Stimulated activated CD8-positive, alpha-beta memory T cell treated with anti-CD3 and anti-CD28 coated beads, Interleukin-15, amount 100 ng/mL, for 48 hours (primary cell): ENCODE data around the gene POU2F3.

Source experiments
- DNase-seq, 2 donors: peaks; one replicate each; pipeline ENCODE4 v3.0.0-alpha.2; 2020; ENCODE audit warnings: low read depth in 2 of 2

POU2F3 gene

DNA sequence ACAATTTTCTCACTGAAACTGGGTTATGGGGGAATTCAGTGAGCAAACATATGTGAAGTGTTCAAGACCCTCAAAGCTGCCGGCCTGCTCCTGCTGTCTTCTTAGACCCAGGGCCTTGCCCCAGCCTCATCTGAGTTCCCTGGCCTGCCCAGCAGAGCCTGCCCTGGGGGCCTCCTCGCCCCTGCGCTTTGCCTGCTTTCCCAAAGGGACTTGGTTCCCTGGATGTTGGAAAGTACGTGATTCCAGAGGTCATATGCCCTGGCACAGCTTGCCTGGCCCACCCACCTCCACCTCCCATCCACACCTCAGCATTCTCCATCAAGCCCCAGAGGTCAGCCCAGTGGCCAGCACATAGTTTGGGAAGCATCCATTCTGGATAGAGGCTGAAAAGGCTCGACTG is 13.7 kb upstream of the POU2F3 start:
- DNase-seq, result no peak

DNA sequence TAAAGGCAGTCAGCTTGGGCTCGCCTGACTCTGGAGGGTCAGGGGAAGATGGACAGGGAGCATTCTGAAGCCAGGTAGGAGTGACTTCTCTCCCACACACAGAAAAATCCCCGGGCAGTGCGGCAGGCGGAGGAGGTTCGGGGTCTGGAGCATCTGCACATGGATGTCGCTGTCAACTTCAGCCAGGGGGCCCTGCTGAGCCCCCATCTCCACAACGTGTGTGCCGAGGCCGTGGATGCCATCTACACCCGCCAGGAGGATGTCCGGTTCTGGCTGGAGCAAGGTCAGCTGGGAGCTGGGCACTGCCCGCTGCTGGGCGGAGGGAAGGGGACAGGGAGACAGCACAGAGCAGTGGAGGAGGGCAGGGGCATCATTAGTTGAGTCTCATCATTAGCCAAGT is 13.2 kb upstream of the POU2F3 start:
- no peak for DNase-seq

DNA sequence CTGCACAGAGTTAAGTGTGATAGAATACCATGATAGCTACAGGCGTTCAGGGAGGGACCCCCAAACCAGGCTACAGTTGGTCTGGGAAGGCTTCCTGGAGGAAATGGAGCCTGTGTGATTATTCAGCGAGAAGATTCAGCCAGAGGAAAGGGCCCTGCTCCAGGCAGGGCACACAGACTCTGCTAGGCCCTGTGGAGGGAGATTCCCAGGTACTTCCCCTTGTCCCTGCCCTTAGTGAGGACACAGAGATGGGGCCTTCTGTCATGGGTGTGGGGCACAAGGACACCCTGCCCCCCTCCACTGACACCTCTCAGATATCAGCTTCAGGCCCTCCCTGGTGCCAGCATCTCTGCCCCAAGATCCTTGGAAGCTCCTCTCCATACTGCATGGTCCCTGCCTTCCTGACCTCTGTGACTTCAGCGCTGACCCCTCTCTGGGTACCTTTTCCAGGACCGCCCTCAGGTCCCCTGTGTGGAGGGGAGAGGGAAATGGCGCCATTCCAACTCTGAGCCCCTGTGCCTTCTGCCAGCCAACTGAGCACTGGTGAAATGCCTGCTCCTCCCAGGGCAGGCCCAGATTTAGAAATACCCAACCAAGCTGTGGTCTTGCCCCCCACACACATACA is 12.6 kb upstream of the POU2F3 start:
- no peak for DNase-seq

DNA sequence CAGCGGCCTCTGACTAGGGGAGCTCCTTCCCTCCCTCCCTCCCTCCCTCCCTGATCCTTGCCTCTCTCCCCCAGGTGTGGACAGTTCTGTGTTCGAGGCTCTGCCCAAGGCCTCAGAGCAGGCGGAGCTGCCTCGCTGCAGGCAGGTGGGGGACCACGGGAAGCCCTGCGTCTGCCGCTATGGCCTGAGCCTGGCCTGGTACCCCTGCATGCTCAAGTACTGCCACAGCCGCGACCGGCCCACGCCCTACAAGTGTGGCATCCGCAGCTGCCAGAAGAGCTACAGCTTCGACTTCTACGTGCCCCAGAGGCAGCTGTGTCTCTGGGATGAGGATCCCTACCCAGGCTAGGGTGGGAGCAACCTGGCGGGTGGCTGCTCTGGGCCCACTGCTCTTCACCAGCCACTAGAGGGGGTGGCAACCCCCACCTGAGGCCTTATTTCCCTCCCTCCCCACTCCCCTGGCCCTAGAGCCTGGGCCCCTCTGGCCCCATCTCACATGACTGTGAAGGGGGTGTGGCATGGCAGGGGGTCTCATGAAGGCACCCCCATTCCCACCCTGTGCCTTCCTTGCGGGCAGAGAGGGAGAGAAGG is 11.1 kb upstream of the POU2F3 start:
- no peak for DNase-seq

DNA sequence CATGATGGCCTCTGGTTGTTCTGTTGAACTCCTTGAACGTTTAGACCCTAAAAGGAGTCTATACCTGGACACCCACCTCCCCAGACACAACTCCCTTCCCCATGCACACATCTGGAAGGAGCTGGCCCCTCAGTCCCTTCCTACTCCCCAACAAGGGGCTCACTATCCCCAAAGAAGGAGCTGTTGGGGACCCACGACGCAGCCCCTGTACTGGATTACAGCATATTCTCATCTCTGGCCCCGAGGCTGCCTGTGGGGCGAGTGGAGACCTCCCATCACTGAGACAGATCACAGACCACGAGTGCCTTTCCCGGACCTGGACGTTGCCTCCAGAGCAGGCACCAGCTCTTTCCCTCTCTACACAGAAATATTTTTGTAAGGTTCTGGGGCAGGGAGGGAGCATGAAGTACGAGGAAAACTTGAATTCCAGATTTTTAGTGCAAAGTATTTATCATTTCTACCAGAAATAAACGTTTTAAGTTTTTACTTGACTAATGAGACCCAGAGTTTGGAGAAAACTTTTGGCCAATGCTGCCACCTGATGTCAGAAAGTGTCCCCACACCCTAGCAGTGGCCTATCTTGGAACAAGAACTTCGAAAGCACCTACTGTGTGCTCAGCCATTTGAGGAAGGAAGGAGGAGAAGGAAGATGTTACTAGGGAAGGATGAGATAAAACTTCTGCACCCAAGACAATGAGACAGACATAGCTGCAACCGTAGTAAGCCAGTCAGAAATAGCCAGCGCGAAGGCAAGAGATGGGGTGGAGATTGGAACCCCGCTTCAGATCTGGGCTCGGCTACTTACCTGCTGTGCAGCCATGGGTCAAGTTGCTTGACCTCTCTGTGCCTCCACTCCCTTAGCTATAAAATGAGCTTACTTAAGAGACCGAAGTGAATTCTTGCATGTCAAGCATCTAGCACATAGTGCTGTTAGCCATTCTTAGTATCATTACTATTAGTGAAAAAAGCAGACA is 10.2 kb upstream of the POU2F3 start:
- no peak for DNase-seq

DNA sequence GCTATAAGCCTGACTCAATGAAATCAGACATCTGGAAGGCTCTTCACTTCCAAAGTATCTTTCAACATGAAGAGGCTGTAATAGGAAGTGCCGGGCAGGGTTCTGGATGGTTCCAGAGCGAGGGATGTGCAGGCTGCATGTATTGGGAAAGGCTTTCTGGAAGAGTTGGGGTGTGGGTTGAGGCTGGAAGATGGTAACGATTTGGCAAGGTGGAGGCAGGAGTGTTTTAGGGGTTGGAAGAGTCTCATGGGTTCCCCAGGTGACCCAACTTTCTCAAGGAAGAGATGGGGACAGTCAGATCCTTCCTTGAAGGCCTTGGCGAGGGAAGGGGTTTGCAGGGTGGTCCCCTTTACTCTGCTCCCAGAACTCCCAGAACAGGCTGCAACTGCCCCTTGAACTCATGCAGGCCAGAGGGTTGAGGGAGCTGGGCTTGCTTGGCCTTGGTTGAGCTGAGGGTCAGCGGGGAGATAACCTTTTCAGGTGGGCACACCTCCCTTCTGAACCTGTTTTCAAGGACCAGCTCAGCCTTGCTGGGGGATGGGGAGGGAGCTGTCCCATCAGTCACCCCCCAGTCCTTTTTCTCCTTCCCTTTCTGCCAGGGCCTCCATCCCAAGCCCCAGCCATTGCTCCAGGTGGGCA is 9.4 kb upstream of the POU2F3 start:
- no peak for DNase-seq

DNA sequence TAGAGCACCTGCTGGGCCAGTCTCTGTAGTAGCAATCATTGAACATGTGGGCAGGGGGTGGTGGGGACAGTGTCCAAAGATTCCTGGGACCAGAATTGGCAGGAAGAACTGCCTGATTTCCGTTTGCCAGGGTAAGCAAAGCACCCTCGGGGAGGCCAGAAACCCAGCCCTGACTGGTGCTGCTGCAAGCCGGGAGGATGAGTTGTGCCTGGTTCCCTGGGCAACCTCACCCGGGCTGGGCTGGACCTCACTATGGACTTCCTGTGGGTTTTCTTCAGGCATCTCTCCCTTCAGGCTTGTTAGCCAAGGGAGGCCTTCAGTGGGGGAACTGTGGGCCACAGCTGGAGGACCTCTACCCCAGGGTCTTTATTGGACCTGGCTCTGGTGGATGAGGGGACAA is 8.0 kb upstream of the POU2F3 start:
- no peak for DNase-seq

DNA sequence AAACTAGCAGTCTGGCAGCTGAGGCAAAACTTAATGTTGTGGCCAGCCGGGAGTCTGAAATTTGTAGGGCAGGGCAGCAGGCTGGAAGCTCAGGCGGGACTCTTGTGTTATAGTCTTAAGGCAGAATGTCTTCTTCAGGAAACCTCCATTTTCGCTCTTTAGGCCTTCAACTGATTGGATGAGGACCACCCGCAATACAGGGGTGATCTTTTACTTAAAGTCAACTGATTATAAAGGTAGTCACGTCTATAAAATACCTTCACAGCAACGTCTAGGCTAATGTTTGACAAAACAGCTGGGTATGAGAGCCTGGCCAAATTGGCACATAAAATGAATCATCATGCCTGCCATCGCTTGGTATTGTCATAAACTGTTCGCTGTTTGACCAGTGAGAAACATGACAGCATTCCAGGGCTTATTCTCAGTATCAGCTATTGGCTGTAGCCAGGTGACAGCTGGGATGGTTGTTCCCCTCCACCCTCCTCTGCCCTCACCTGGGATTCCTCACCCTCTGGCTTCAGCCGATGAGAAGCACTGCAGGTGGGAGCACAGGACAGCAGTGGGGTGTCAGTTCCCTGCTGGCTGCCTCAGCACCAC is 6.6 kb upstream of the POU2F3 start:
- no peak for DNase-seq

DNA sequence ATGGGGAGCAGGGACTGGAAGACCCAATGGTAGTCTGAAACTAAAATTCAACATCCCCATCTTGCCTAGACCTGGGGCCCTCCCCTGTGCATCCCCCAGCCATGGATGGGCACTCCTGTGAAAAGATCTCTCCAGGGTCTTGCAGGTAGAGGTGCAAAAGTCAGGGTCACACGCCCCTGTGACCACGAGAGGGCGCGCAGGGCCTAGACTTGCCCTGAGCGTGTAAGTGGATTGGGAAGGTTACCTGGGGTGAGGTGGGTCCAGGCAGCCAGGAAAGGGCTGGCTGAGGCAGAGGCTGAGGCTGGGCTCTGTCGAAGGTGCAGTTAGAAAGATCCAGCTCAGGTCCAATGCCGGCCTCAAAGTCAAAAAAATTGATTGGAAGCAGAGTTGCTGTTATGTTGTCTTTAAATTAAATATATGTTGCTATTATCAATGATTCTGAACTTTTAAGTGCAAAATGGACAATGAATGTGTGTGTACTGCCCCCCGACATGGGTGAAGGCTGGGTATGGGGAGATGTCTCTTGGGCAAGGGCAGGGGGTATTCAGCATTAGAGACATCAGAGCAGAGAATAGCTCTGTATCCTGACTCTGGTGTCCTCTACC is 4.8 kb upstream of the POU2F3 start:
- peak; percentile 42 to 53 for DNase-seq

DNA sequence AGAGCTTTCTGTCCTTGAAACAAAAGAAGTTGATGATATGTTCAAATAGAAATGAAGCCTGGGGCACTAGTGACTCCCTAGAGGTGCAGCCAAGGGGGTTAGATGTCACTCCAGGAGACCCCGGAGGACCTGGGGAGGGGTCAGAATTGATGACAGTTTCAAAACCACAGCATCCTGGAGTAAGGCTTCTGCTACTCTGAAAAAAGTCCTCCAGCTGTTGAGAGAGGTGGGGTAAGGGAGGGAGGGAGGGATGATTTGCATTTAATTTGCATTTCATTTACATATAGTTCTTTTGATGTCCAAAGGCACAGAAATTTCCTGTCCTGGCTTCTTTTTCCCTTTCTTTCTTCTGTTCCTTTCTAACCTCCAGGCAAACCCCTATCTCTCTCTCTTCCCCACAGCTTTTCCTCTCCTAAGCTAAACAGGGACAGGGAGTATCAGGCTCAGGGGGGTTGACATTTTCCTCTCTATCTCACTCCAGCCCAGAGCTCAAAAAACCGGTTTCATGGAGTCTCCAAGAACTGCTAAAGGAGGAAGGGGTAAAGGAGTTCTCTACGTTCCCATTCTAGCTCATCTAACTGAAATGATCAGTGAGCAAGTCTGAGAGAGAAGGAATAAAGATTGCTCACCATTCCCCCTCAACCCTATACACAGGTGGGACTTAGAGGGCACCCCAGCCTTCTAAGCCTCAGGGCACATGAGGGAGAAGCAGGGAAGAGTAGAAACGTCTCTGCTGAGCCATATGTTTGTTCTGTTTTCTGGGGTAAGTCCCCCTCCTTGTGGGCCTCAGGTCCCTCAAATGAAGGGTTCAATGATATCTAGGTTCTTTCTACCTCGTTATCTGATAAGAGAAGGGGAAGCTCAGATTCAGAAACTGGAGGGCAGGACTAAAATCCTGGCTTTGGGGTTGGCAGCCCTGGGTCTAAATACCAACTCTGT is 3.5 kb upstream of the POU2F3 start:
- DNase-seq, result no peak

DNA sequence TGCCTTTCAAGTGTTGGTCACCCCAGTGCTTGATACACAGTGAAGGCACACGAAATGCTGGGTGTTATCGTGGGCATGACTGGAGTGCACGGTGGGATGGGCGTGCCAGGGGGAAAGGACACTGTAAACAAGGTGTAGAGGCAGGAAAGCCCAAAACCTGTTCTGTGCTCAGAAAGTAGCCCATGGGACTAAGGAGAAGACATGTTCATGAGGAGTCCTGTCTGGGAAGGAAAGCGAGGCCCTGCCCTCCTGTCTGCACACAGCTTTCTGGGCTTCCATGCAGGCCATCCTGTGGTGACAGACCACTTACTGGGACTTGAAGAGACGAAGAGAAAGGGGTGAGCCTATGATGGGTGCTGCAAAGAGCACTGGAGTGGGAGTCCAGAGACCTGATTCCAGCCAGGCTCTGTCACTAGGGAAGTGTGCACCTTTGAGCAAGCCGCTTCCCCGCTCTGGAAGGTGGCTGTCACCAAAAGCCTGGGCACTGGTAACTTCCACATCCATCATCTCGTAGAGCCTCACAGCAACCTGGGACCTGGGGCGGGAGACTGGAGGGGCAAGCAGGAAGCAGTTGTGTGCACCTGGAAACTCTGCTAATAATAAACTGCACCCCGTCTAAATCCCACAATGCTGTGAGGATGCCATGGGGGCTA is 846 bp upstream of the POU2F3 start:
- DNase-seq, result no peak

DNA sequence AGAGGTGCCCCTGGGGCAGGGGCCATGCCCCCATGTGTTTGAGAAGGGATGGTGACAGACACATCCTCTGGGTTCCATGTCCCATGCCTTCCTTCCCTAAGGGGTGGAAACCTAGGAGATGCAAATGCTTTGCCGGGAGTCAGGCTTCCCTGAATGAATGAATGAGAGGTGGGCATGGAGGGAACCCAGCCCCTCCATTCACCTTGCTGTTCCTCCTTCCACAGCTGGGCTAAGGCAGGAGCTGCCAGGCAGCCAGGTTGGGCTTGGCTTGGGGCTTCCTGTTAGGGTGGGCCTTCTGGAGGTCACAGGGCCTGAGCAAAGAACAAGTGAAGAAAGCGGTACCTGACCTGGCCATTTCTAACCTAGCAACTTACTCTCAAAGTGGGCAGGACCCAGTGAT is 926 bp downstream of the POU2F3 start:
- DNase-seq, result no peak

DNA sequence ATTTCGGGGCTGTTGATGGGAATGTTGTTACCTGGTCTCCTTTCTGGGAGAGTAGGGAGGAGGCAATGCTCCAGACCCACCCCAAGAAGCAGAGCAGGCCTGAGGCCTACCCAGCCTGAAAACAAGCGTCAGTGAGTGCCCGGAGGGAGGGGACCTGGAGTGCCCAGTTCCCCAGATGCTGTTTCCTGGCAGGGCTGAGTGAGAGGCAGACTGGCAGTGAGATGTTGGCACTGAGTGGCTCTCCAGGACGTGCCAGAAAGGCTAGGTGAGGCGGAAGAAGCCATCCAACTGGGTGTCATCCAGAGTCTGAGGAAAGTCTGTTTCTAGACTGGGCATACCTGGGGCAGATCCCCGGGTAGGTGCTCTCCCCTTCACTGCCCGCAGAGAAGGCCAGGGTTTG is 1.3 kb downstream of the POU2F3 start:
- DNase-seq, result no peak

DNA sequence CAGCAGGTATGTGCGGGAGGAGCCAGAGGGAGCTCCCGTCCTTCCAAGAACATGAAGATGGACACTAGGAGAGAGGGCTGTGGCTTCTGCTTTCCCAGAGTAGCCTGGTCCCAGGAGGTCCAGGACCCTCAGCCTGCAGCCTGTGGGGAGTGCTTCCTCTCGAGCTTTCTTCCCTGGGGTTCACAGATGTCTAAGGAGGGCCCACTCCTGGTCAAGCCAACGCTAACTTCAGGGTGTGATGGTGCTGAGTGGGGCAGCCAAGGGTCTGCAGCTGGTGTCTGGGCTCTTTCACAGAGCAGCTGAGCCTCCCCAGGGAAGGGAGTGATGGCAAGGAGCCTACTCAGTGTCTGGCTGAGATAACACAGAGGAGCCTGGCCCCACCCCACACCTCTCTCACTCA is 3.3 kb downstream of the POU2F3 start:
- DNase-seq, result no peak

DNA sequence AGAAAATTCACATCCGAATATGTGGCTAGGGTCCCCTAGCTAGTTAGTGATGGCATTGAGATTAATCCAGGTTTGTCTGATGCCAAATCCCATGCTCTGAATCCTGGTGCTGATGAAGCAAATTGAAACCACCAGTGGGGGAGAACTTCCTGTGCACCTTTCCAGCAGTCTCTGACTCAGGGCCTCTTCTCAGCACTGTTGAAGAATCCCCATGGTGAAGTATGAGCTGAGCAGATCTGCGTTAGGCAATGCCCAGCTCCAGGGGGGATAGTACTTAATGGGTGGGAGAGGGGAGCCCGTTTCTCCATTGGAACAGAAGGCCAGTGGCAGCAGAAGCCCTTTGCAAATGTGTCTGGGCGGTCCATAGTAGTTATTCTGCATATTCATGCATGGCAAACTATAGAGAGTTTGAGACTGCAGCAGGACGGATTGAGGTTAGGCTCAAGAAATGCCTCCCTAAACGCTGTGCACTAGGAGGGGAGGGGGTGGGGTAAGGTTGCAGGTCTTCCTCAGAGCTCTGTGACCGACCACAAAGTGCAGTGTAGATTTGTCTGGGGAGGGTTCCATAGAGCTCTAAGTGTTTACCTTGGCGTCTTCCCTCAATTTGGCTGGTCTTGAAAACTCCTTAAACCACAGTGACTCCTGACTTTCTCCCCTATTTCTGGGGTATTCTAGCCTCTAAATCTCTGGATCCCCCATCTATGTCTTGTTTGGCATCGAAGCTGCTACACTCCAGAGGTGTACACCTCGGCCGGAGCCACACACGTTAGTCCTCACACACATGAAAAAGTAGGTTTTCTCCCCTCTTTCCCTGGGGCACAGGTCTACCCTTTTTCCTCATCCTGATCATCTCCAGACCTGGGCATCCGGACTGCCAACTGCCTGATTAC is 4.8 kb downstream of the POU2F3 start:
- DNase-seq, result no peak

DNA sequence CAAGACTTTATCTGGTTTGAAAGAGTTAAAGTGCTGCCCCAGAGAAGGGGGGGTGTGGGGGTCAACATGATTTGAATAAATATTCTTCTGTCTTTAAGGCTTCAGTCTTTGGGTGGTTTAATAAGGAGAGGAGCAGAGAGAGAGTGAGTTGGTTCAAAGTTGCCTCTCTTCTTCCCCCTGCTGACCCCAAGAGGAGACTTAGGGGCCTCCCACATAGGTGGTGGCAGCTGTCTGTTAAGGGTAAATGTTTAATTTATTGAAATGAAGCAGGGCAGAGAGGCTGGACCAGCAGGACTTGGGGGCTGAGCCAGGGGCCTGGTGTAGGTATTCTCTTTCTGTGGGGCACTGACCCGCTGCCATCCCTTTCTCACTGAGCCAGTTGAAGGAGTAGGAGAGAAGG is 5.5 kb downstream of the POU2F3 start:
- no peak for DNase-seq

DNA sequence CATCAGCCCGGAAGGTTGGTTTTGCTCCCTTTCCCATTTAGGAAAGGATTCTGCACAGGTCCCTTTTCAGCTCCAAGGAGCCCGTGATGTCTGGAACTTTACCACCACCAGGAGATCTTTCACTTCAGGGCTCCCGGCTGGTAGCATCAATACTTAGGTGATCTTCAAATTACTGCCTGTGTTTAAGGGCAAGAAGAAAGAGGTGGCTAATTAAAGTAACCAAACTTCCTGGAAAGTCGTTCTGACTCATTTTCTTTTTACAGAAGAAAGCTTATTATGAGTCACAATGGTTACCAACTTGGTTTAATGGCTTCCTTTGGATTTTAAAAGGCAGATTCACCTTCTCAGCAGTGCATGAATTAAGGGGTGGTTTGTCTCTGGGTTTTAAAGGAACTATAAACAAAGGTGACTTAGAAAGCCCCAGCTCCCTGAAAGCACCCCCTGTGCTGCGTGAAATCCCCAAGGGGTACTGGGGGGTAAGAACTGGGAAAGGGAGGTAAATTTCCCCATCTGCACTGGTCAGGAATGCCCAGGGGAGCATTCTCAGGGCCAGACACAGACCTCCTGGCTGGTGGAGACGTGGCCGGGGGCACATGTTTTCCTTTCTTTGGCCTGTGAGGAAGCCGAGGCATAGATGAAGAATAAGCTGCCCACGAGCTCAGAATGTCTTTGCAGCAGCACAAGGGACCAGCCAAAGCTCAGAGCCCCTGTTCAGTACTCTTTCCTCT is 8.8 kb downstream of the POU2F3 start:
- no peak for DNase-seq
